GM10847 (cell line): ENCODE measurements around the gene KIRREL1.

Source experiments
- POLR2A ChIP-seq: IDR thresholded peaks from 2 replicates; pipeline ENCODE4 v1.6.1; 2011; ENCODE audit not compliant: insufficient read length; ENCODE audit errors: extremely low read depth

Gene KIRREL1

GRCh38 chr1:158013840-158014730 lies 20.6 kb downstream of the KIRREL1 start:
- TF ChIP-seq POLR2A, result no peak

GRCh38 chr1:158014731-158015320 lies 21.4 kb downstream of the KIRREL1 start:
- no peak for TF ChIP-seq POLR2A

GRCh38 chr1:158016651-158017335 lies 23.3 kb downstream of the KIRREL1 start:
- TF ChIP-seq POLR2A, result no peak

- TF ChIP-seq POLR2A, result no peak
These were observed 24.6 kb downstream of the KIRREL1 start for GRCh38 chr1:158017800-158018595.

- no peak for TF ChIP-seq POLR2A
These were observed 25.9 kb downstream of the KIRREL1 start for GRCh38 chr1:158019171-158019868.

- TF ChIP-seq POLR2A, result no peak
These were observed 26.9 kb downstream of the KIRREL1 start for GRCh38 chr1:158020259-158020885.

GRCh38 chr1:158020886-158021620 lies 27.6 kb downstream of the KIRREL1 start:
- TF ChIP-seq POLR2A, result no peak

- no peak for TF ChIP-seq POLR2A
These were observed 28.3 kb downstream of the KIRREL1 start for GRCh38 chr1:158021721-158022120.

- TF ChIP-seq POLR2A, result no peak
These were observed 29.3 kb downstream of the KIRREL1 start for GRCh38 chr1:158022554-158023312.

GRCh38 chr1:158024737-158025136 lies 31.3 kb downstream of the KIRREL1 start:
- TF ChIP-seq POLR2A, result no peak

- TF ChIP-seq POLR2A, result no peak
These were observed 32.3 kb downstream of the KIRREL1 start for GRCh38 chr1:158025576-158026230.

GRCh38 chr1:158026651-158027050 lies 33.2 kb downstream of the KIRREL1 start:
- no peak for TF ChIP-seq POLR2A
